HCT116 (cell line): ENCODE data around the gene TRNP1. TPM values are rescaled to one million over a fixed set of nuclear protein-coding genes. Genes with fewer than 3 reads are reported as not detected.
A peak's percentile ranks its signal among the peaks of the same experiment; 100 is the strongest.

Experiments used
- ATAC-seq: fragments of 200-7000 bp; cut with Tn5 transposase; 2 replicates; pipeline ENCODE4 v1.9.1; 2020; ENCODE audit warnings: mild to moderate bottlenecking, moderate library complexity
- BruUV-seq: library from RNA; stranded (reverse); fragments of 400-500 nt; replicated peaks from 2 replicates; lab custom pipeline; 2021; lab: Mats Ljungman, UMichigan
- CTCF ChIA-PET: fragments of 300-600 bp; sonication (Branson Sonifier 250); formaldehyde crosslinking; loops from one replicate; lab custom pipeline; 2021; ENCODE audit warnings: antibody characterized with exemption; lab: Charles Lee
- POLR2A ChIA-PET: fragments of 300-600, 350-600 bp; sonication (Branson Sonifier 250); formaldehyde crosslinking; loops from one replicate; lab custom pipeline; 2021; ENCODE audit warnings: antibody characterized with exemption; lab: Charles Lee
- RAD21 ChIA-PET, 2 experiments: fragments of 300-600 bp; sonication (Branson Sonifier 250); formaldehyde crosslinking; loops; one replicate each; lab custom pipeline; 2023; ENCODE audit warnings: low total read pairs in 2 of 2; ENCODE audit not compliant: uncharacterized antibody in 2 of 2, unreplicated experiment in 2 of 2, low non-redundant PET in 1 of 2; lab: Charles Lee
- DNase-seq: peaks from one replicate; pipeline ENCODE4 v3.0.0-alpha.2; 2010; ENCODE audit warnings: low read depth, low spot score
- H2AFZ ChIP-seq: fragments of 200-600 bp; shearing (Covaris generic), sonication (generic); 2 replicates; pipeline ENCODE4 v1.6.1; 2017; ENCODE audit warnings: low read depth, mixed run types, mixed read lengths, antibody characterized with exemption, low read length; ENCODE audit not compliant: poor library complexity, severe bottlenecking
- H3K27ac ChIP-seq: 2 replicates; pipeline ENCODE4 v1.5.1; 2012; ENCODE audit warnings: low read depth, low read length
- H3K27me3 ChIP-seq: fragments of 200-600 bp; sonication (generic); 2 replicates; pipeline ENCODE4 v1.6.1; 2016; ENCODE audit warnings: mixed run types, low read length, mixed read lengths; ENCODE audit not compliant: insufficient read depth
- H3K36me3 ChIP-seq, 2 experiments: fragments of 200-500 bp in 1 of 2; fragments of 200-600 bp in 1 of 2; sonication (Bioruptor generic) in 1 of 2; sonication (generic) in 1 of 2; 2 replicates each; pipeline versions ENCODE4 v1.5.1 to v1.6.1; 2014 to 2016; ENCODE audit warnings: low read length in 2 of 2, inconsistent platforms in 1 of 2, mixed read lengths in 1 of 2, mixed run types in 1 of 2; ENCODE audit not compliant: insufficient read depth in 2 of 2, control insufficient read depth in 1 of 2
- H3K4me1 ChIP-seq, 2 experiments: fragments of 200-600 bp in 1 of 2; sonication (generic) in 1 of 2; 2 replicates each; pipeline versions ENCODE4 v1.5.1 to v1.6.1; 2012 to 2017; ENCODE audit warnings: low read length in 2 of 2, inconsistent platforms in 1 of 2, mild to moderate bottlenecking in 1 of 2, mixed read lengths in 1 of 2, mixed run types in 1 of 2, moderate library complexity in 1 of 2; ENCODE audit not compliant: insufficient read depth in 2 of 2, control insufficient read depth in 1 of 2
- H3K4me2 ChIP-seq: fragments of 200-600 bp; sonication (generic); 2 replicates; pipeline ENCODE4 v1.6.1; 2017; ENCODE audit warnings: mixed run types, low read length, mixed read lengths
- H3K4me3 ChIP-seq, 2 experiments: fragments of 200-600 bp in 1 of 2; sonication (generic) in 1 of 2; replicated peaks in 1 of 2; 2 replicates each; pipeline ENCODE4 v1.5.1; 2011 to 2016; ENCODE audit warnings: low read length in 2 of 2, control low read depth in 1 of 2, low read depth in 1 of 2, mild to moderate bottlenecking in 1 of 2, mixed read lengths in 1 of 2, mixed run types in 1 of 2
- H3K79me2 ChIP-seq: fragments of 200-600 bp; sonication (generic); 2 replicates; pipeline ENCODE4 v1.6.1; 2017; ENCODE audit warnings: mild to moderate bottlenecking, mixed run types, low read length, moderate library complexity, mixed read lengths; ENCODE audit not compliant: insufficient read depth
- H3K9ac ChIP-seq: fragments of 200-600 bp; sonication (generic); 2 replicates; pipeline ENCODE4 v1.6.1; 2016; ENCODE audit warnings: low read length, mixed read lengths
- H3K9me2 ChIP-seq: fragments of 200-600 bp; sonication (generic), shearing (Covaris generic); 2 replicates; pipeline ENCODE4 v1.6.1; 2017; ENCODE audit warnings: mixed run types, mild to moderate bottlenecking, moderate library complexity; ENCODE audit not compliant: insufficient read depth
- H3K9me3 ChIP-seq, 2 experiments: fragments of 200-500 bp in 1 of 2; fragments of 200-600 bp in 1 of 2; sonication (Bioruptor generic) in 1 of 2; sonication (generic) in 1 of 2; 2 replicates each; pipeline ENCODE4 v1.6.1; 2014 to 2017; ENCODE audit warnings: low read length in 2 of 2, mixed read lengths in 2 of 2, inconsistent platforms in 1 of 2, low read depth in 1 of 2, mild to moderate bottlenecking in 1 of 2, mixed run types in 1 of 2, moderate library complexity in 1 of 2; ENCODE audit not compliant: control insufficient read depth in 1 of 2, insufficient read depth in 1 of 2
- H4K20me1 ChIP-seq: fragments of 200-600 bp; sonication (generic), shearing (Covaris generic); 2 replicates; pipeline ENCODE4 v1.6.1; 2017; ENCODE audit warnings: mixed run types, mild to moderate bottlenecking, moderate library complexity; ENCODE audit not compliant: insufficient read depth
- CEBPB ChIP-seq: IDR thresholded peaks from 2 replicates; pipeline ENCODE4 v1.6.1; 2012; ENCODE audit warnings: low read depth
- CTCF ChIP-seq, 3 experiments: fragments of 200-600 bp in 1 of 3; sonication (generic) in 1 of 3; IDR thresholded peaks in 2 of 3; conservative IDR thresholded peaks in 1 of 3; 2 replicates each; pipeline ENCODE4 v1.5.1; 2012 to 2017; ENCODE audit warnings: low read depth in 2 of 3, low read length in 2 of 3, antibody characterized with exemption in 1 of 3, borderline replicate concordance in 1 of 3, control low read depth in 1 of 3, mild to moderate bottlenecking in 1 of 3, mixed read lengths in 1 of 3, mixed run types in 1 of 3, moderate library complexity in 1 of 3; ENCODE audit not compliant: insufficient read depth in 1 of 3
- EGR1 ChIP-seq: IDR thresholded peaks from 2 replicates; pipeline ENCODE4 v1.6.1; 2012; ENCODE audit warnings: low read depth
- ELF1 ChIP-seq: IDR thresholded peaks from 2 replicates; pipeline ENCODE4 v1.6.1; 2012; ENCODE audit warnings: low read depth, borderline replicate concordance
- RAD21 ChIP-seq: IDR thresholded peaks from 2 replicates; pipeline ENCODE4 v1.6.1; 2012; ENCODE audit warnings: low read depth, mild to moderate bottlenecking
- REST ChIP-seq: IDR thresholded peaks from 2 replicates; pipeline ENCODE4 v1.6.1; 2012; ENCODE audit warnings: low read depth
- SP1 ChIP-seq: IDR thresholded peaks from 2 replicates; pipeline ENCODE4 v1.6.1; 2012; ENCODE audit warnings: low read depth
- ZFX ChIP-seq: fragments of 450-650 bp; IDR thresholded peaks from 2 replicates; pipeline ENCODE4 v1.6.1; 2017
- intact Hi-C: fragments of 100-400 bp; cut with micrococcal nuclease; formaldehyde crosslinking; loops from 2 replicates; pipeline ENCODE4 v1.10.0; 2022
- total RNA-seq: library from RNA; stranded (reverse); gene quantifications from one replicate; pipeline ENCODE4 v1.2.1, GENCODE V29; 2021; ENCODE audit not compliant: unreplicated experiment

The TRNP1 gene
- total RNA-seq, 1 experiment from 2014 or later: 76.9 TPM

GRCh38 chr1:27005648-27006496 is 12.4 kb downstream of the TRNP1 start:
- Histone ChIP-seq H3K27me3 (no peaks in the 10 kb centered on the region), H3K4me1 (peaks cover 71 to 95% of the 10 kb centered on the region in 2 experiments), H3K9me3 (no peaks in the 10 kb centered on the region), H3K79me2 (no peaks in the 10 kb centered on the region), H2AFZ (no peak overlapping the region), H3K27ac (no peak overlapping the region), H3K36me3 (peaks cover 0 to 6% of the 10 kb centered on the region in 2 experiments; a peak in 1 of 4 replicates), H3K4me2 (no peak overlapping the region), H3K9ac (no peak overlapping the region), H3K4me3 (no peak overlapping the region), H3K9me2 (no peaks in the 10 kb centered on the region), H4K20me1 (no peaks in the 10 kb centered on the region)
- intact Hi-C loops: no loop called here
- no TSS peak for BruUV-seq
- no peak for TF ChIP-seq RAD21
- TF ChIP-seq CTCF (IDR thresholded peaks at IDR 0.05 in 2 of 3, conservative IDR thresholded peaks at IDR 0.05 in 1 of 3; ENCODE audit: borderline replicate concordance in 1 of 3, insufficient read depth in 1 of 3, low read depth in 2 of 3, low read length in 2 of 3): 0 out of 6 replicates have a peak, but pooled peaks of 1 of the 3 experiments have one; percentile 8
- ChIA-PET CTCF (interaction anchor here (1.5 kb wide), 1 partner anchor 39 kb away, joined by 4 read pairs; no protein-coding TSS in a partner anchor), POLR2A (no interaction called here), RAD21 (no interaction called here)
- DNase-seq: no peak
- no peak for ATAC-seq

GRCh38 chr1:27006683-27007082 is 13.2 kb downstream of the TRNP1 start:
- ATAC-seq: no peak
- Histone ChIP-seq H3K36me3 (peaks cover 0 to 6% of the 10 kb centered on the region in 2 experiments; a peak in 1 of 4 replicates), H3K79me2 (no peaks in the 10 kb centered on the region; the same call in 1 of the 2 replicates), H3K9ac (no peak overlapping the region), H3K9me3 (no peaks in the 10 kb centered on the region), H3K27me3 (no peaks in the 10 kb centered on the region), H3K4me2 (no peak overlapping the region), H4K20me1 (no peaks in the 10 kb centered on the region), H3K4me1 (peaks cover 72 to 95% of the 10 kb centered on the region in 2 experiments), H3K27ac (no peak overlapping the region), H3K4me3 (no peak overlapping the region), H3K9me2 (no peaks in the 10 kb centered on the region), H2AFZ (no peak overlapping the region)
- RAD21 ChIA-PET: interaction anchor here in 1 of 2 experiments (0.5 kb wide), 1 partner anchor 13 kb away, joined by 3 read pairs; no protein-coding TSS in a partner anchor
- POLR2A ChIA-PET: no interaction called here
- intact Hi-C loops: no loop called here
- DNase-seq: no peak
- CTCF ChIA-PET: no interaction called here
- no TSS peak for BruUV-seq
- TF ChIP-seq REST: no peak
- no peak for TF ChIP-seq ZFX
- no peak for TF ChIP-seq EGR1
- TF ChIP-seq SP1: no peak
- no peak for TF ChIP-seq CEBPB
- no peak for TF ChIP-seq CTCF (IDR thresholded peaks at IDR 0.05 in 2 of 3, conservative IDR thresholded peaks at IDR 0.05 in 1 of 3; ENCODE audit: borderline replicate concordance in 1 of 3, insufficient read depth in 1 of 3, low read depth in 2 of 3, low read length in 2 of 3)
- no peak for TF ChIP-seq ELF1
